CD1c-positive myeloid dendritic cell (primary cell): ENCODE data around the gene THRB.
A peak's percentile ranks its signal among the peaks of the same experiment; 100 is the strongest.

ENCODE experiments used
- DNase-seq: peaks from one replicate; pipeline ENCODE4 v3.0.0-alpha.2; 2016; ENCODE audit errors: extremely low spot score

THRB gene

GRCh38 chr3:24490151-24490550 is 4.5 kb downstream of the THRB start:
- DNase-seq, result no peak

GRCh38 chr3:24487325-24488262 is 7.1 kb downstream of the THRB start:
- no peak for DNase-seq

GRCh38 chr3:24485511-24485910 is 9.1 kb downstream of the THRB start:
- DNase-seq, result no peak

GRCh38 chr3:24483873-24484272 is 10.8 kb downstream of the THRB start:
- DNase-seq, result peak; percentile 55

- no peak for DNase-seq
These were observed 12.4 kb downstream of the THRB start for GRCh38 chr3:24482096-24482705.

GRCh38 chr3:24481193-24481592 is 13.5 kb downstream of the THRB start:
- DNase-seq, result no peak

- no peak for DNase-seq
These were observed 14.2 kb downstream of the THRB start for GRCh38 chr3:24480497-24480896.

GRCh38 chr3:24479816-24480215 is 14.8 kb downstream of the THRB start:
- DNase-seq, result no peak

GRCh38 chr3:24476871-24477656 is 17.6 kb downstream of the THRB start:
- no peak for DNase-seq

GRCh38 chr3:24475925-24476324 is 18.7 kb downstream of the THRB start:
- no peak for DNase-seq

GRCh38 chr3:24474862-24475261 is 19.8 kb downstream of the THRB start:
- DNase-seq, result no peak

GRCh38 chr3:24472358-24472757 is 22.3 kb downstream of the THRB start:
- DNase-seq, result no peak

GRCh38 chr3:24471486-24471885 is 23.2 kb downstream of the THRB start:
- DNase-seq, result no peak

- DNase-seq, result no peak
These were observed 24.4 kb downstream of the THRB start for GRCh38 chr3:24470277-24470676.

- no peak for DNase-seq
These were observed 30.3 kb downstream of the THRB start for GRCh38 chr3:24464389-24464788.

GRCh38 chr3:24462737-24463136 is 31.9 kb downstream of the THRB start:
- no peak for DNase-seq

- DNase-seq, result no peak
These were observed 33.7 kb downstream of the THRB start for GRCh38 chr3:24460974-24461373.

- no peak for DNase-seq
These were observed 36.9 kb downstream of the THRB start for GRCh38 chr3:24457719-24458118.

GRCh38 chr3:24454856-24455255 is 39.8 kb downstream of the THRB start:
- DNase-seq, result no peak

- DNase-seq, result no peak
These were observed 40.3 kb downstream of the THRB start for GRCh38 chr3:24454393-24454792.

- no peak for DNase-seq
These were observed 43.1 kb downstream of the THRB start for GRCh38 chr3:24451461-24452099.
